DMS153 (cell line): ENCODE results near the gene FRG2B.
A peak's percentile ranks its signal among the peaks of the same experiment; 100 is the strongest.
"Not testable (repeated sequence)": the region's sequence is repeated elsewhere in the genome, so short reads cannot be mapped to it uniquely, and the experiment has no call there.

Experiments
- DNase-seq: peaks from one replicate; lab custom pipeline; 2025; lab: John Stamatoyannopoulos, UW

The FRG2B gene

DNA sequence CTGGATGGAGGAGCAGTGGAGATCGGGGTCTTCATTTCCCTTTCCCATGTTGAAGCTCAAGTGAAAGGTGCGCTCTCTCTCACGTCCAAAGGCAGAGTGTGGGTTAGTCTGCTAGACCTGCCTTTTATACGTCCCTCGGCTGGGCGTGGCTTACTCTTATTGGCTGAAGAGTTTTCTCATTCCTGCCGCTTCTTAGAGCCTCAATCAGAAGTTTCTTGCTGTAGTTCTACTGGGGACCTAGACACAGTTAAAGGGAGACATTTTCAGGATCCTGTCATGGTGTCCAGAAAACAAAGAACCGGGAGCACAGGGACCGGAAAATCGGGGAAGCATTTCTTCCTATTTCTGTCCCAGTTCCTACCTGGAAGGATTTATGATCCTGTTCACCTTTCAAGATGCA lies at the start of gene FRG2B:
Gene FRG2B, minus strand, starts transcription at position 101 of the 400 bp plus-strand sequence. Its CDS starts 53 bp downstream, at position 48.
- not testable (repeated sequence) for DNase-seq

DNA sequence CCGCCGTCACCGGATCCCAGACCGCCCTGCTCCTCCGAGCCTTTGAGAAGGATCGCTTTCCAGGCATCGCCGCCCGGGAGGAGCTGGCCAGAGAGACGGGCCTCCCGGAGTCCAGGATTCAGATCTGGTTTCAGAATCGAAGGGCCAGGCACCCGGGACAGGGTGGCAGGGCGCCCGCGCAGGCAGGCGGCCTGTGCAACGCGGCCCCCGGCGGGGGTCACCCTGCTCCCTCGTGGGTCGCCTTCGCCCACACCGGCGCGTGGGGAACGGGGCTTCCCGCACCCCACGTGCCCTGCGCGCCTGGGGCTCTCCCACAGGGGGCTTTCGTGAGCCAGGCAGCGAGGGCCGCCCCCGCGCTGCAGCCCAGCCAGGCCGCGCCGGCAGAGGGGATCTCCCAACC lies 40.9 kb upstream of the FRG2B start:
- DNase-seq = not testable (repeated sequence)

DNA sequence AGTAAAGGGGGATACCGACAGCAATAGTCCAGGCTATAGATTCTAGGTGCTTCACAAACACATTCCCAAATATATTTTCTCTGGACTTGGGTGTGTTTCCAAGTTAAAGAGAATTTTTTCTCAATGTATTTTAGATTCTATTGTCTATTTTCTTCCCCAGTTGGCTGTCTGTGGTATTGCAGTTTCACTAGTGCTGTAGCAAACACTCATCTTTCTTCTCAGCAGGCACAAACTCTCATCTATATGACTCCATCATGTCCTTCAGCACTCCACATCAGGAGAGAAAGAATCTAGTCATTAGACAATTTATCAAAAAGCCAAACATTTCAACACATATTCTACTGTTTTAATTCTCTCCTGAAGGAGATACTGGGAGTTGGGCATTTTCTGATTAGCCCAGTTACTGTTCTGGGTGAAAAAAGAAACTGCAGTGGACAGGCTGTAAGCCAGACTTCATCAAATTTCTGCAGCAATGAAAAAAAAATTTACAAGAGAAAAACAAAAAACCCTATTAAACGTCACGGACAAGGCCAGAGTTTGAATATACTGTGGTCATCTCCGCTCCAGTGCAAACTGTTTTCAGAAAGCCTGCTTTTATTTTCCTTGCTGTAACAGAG lies 37.1 kb upstream of the FRG2B start:
- DNase-seq = not testable (repeated sequence)

DNA sequence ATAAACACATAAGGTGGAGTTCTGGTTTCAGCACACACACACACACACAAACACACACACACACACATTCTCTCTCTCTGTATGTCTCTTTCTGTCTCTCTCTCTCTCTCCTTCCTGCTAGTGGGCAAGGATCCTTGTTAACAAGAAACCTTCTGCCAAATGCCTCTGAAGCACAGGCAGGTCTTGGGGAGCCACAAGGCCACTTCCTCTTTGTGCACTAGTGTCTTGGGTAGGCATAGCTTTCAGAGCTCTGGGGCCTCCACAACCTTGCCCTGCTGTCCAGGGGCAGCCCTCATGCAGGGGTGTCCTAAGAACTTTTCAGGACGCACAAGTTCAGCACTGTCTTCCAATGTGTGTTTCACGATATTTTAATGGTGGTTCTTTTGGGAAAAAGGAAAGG lies 34.5 kb upstream of the FRG2B start:
- not testable (repeated sequence) for DNase-seq

DNA sequence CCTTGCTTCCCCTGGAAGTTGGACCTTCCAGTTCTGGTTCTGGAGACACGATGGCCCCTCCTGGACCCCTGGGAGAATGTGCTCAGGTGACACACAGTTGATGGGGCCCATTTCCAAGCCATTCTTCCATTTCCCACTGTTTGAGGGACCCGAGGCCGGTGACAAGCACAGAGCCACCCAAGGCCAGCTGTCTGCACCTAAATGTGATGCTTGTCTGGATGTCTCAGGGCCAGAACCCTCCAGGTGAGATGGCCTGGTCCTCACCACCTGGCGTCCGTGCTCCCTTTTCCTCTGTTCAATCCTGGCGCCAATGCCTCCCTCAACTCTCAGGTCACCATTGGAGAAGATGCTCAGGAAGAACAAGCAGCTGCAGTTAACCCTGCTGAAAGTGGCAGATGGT lies 33.9 kb upstream of the FRG2B start:
- DNase-seq = not testable (repeated sequence)

DNA sequence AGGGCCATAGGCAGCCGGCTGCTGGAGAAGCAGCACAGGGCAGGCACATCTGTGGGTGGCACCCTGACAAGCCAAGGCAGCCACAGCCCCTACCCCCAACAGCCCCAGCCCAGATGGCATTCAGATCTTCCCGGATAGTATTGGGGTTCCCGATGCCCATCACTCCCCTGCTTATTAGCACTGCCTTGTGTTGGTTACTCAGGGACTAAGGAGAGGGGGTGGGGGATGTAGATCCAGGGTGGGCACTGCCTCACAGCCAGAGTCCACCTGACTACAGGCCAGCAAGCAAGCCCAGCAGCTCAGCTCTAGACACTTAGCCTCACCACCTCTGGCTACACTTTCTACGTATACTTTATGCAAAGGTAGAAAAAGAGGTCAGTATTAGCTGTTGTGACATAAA lies 30.7 kb upstream of the FRG2B start:
- not testable (repeated sequence) for DNase-seq

DNA sequence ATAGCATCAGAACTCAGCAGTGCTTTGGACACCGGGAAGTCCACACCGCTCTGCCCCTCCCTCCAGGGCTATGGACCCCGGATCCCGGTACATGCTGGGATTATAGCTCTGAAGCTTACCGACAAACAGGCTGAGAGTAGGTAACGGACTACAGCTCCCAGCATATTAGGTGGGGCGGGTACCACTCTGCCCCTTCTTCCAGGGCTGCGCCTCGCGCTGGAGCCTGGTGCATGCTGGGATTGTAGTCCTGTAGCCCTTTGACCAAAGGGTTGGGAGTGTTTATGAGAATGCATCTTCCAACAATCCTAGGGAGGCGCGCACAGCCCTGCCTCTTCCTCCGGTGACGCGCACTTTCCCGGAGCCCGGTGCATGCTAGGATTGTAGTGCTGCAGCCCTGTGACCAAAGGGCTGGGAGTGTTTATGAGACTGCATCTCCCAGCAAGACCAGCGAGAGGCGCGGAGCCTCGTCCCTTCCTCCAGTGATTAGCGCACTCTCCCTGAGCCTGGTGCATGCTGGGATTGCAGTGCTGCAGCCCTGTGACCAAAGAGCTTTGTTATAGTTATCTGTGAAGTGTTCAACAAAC lies 22.4 kb upstream of the FRG2B start:
- DNase-seq = not testable (repeated sequence)

DNA sequence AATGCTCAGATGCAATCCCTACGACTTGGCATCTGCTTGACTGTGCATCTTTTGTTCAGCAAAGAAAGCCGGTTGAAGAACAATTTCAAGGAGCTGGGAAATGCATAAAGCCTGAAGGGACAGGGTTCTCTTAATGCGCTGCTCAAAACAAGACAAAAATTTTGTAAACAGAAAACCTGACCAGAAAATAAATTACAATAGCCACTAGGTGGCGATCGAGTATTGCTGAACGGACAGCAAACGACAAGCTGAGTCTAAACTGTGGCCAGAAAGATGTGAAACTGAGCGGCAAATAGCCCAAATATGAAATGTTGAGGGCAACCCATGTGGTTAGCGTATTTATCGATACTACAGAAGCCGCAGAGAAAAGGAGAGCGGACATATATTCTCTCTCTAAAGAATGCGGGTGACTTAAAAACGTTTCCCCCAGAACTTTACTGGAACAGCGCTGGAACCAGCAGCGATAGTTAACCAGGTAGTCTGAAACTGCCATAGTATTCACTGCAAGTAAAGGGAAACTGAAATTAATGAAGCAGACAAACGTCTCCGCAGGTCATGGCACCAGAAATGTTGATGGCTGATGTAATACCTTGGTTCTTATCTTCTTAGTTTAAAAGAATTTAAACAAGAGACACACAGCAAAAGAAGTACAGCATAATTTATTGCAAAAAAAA lies 20.6 kb upstream of the FRG2B start:
- not testable (repeated sequence) for DNase-seq

DNA sequence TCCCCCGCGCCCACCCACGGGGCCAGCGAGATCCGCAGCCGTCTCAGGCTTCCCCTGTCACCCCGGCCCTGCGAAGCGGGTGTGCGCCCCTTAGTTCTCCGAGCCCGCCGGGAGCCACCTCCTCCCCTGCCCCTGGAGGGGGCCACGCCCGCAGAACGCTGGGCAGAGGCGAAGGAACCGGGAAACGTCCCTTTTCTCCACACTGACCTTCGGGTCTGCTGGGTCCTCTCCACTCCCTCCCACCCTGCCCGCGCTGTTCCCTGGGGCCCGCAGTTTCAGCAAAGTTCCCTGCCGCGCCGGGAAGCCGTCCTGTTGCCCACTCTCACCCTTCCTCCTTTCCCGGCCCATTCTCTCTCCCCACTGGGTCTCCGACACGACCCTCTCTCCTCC lies 11.2 kb upstream of the FRG2B start:
- not testable (repeated sequence) for DNase-seq

DNA sequence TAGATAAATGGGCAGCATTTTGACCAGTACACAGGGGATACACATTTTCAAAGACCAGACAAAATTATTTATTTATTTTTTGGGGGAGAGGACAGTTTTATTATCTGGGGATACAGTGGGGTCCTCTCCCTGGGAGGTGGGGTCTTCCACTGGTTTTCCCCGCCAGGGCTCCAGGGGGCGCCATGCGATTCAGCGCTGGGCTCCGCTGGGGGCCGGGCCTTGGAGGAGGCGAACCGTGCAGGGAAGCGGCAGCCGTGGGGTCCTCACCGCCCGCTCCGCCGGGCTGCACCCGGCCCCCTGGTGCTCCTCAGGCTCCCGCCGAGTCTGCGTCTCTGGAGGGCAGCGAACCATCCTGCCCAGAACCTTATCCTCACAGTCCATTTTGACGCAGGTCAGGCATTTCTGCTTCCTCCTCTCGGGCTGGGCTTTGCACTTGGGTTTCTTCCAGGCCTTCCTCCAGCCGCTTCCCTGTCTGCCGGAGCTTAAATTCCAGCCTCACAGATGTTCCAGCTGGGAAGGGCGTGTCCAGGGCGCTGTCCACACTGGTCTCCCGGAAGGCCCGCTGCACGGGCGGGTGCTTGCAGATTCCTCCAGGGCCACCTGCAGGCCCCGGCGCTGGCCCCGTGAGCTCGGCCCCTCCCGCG lies 10.7 kb upstream of the FRG2B start:
- DNase-seq = not testable (repeated sequence)

DNA sequence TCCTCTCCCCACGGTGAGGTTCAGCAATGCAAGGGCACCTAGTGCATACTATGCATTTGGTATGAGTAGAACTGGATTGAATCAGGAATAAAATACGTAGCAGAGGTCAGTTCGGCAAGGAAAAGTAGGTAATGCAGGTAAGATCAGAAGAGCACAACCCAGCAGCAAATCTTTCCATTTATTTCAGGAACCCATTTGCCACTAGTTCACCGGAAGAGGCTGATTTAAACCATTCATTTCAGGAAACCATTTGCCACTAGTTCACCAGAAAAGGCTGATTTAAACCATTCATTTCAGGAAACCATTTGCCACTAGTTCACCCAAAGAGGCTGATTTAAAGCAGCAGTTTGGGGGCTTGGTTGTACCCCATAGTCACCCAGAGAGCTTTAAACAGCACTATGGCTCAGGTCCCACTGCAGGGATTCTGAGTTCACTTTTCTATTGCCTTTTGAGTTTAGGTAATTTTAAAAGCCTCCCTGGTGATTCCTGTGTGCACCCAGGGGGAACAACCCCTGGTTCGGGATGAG lies 4.2 kb upstream of the FRG2B start:
- not testable (repeated sequence) for DNase-seq

DNA sequence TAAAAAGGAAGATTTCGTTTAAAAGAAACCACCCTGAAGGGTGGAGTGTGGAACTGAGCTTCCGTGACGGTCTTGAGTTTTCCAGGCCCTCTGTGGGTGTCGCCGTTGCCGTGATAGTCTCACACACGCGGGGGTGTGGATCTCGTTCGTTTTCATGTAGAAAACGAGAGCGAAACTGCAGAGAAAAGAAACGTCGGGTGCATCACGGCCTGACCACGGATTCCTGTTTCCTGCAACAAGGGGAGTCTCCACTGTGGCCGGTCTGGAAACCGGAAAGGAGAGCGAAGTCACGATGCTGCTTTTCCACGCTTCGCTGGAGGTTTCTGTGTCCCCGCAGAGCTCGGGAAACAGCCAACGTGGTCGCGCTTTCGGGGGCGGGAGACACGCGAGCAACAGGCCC lies 4.1 kb downstream of the FRG2B start:
- DNase-seq = not testable (repeated sequence)

DNA sequence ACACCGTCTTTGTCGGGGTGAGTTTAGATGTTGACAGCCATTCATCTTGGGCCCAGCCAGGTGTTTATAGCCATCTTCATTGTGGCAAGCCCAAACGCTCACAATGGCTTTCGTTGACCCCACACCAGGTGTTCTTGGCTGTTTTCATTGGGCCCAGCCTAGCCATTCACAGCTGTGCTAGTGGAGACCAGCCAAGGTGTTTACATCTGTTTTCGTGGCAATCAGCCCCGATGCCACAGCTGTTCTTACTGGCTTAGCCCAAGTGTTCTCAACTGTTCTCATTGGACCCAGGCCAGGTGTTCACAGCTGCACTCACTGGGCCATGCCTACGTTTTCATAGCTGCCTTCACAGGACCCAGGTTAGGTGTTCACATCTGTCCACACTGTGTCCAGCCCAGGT lies 7.7 kb downstream of the FRG2B start:
- no peak for DNase-seq

DNA sequence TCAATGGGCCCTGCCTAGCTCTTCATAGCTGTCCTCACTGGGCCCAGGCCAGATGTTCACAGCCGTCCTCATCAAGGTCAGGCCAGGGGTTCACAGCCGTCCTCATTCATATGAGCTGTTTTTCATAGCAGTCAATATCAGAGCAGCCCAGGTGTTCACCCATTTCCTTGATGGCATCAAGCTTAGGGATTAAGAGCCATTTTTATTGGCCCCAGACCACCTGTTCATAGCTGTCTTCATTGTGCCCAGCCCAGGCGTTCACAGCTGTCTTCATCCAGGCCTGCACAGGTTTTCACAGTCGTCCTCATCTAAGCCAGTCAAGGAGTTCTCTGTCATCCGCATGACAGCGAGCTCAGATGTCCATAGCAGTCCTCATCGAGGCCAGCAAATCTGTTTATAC lies 9.4 kb downstream of the FRG2B start:
- peak; percentile 30 for DNase-seq

DNA sequence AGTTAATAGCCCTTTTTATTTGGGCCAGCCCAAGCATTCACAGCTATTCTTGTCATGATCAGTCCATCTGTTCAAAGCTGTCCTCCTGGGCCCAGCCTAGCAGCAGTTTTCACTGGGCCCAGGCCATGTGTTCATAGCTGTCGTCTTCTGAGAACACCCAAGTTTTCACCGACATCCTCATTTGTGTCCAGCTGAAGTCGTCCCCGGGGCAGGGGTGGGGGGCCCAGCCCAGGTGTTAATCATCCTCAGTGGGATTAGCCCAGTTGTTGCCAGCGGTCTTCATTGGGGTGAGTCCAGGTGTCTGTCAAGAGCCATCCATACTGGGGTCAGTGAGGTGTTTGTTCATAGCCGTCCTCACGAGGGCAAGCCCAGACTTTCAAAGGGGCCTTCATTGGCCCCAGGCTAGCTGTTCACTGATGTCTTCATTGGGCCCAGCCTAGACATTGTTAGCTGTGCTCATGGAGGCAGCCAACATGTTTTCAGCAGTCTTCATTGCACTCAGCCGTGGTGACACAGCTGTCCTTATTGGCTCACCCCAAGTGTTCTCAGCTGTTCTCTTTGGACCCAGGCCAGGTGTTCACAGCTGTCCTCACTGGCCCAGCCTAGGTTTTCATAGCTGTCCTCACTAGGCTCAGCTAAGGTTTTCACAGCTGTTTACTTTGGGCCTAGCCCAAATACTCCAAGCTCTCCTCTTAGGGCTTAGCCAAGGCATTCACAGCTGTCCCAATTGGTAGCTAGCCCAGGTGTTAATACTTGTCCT lies 10.0 kb downstream of the FRG2B start:
- peak; percentile 97 for DNase-seq

DNA sequence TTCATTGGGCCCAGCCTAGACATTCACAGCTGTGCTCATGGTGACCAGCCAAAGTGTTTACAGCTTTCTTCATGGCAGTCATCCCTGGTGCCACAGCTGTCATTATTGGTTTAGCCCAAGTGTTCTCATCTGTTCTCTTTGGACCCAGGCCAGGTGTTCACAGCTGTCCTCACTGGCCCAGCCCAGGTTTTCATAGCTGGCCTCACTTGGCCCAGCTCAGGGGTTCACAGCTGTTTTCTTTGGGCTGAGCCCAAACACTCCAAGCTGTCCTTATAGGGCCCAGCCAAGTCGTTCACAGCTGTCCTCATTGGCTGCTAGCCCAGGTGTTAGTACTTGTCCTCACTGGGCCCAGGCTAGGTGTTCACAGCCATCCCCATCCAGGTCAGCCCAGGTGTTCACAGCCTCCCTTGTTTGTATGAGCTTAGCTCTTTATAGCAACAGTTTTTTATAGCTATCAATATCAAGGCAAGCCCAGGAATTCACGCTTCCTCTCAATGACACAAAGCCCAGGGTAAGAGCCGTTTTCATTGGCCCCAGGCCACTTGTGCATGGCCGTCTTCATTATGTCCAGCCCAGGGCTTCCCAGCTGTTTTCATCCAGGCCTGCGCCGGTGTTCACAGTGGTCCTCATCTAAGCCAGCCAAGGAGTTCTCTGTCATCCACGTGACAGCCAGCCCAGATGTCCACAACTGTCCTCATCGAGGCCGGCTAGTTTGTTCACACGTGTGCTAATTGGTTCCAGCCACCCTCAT lies 11.6 kb downstream of the FRG2B start:
- peak; percentile 92 for DNase-seq

DNA sequence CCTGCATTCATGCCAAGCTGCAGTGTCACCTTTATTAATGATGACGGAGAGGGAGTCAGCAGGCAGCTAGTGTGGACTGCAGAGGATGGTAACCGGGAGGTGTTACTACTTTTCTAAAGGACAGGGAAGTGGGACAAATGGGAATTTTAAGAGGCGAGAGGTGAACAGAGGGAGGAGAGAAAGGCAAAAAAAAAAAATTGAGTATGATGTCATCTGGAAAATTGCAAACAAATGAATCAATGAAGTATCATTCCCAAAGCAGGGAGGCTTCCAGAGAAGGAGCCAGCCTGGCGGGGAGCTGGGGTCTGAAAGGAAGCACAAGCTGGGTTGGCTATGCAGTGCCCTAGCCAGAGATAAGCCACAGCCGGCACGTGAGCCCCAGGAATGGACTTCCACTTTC lies 12.9 kb downstream of the FRG2B start:
- no peak for DNase-seq

DNA sequence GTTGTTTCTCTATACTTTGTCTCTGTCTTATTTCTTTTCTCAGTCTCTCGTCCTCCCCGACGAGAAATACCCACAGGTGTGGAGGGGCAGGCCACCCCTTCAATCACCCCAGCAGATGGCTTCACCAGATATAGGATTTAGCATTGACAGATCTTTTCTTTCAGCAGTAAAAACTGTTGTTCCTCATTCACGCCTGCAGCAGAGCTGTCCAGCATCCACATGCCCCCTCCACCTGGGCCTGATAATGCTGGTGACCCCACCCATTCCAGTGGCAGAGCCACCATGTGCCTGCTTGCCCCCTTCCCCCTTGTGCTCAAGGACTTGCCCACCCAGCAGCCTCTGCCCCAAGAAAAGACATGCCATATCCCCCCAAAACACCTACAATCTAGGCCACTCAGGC lies 15.5 kb downstream of the FRG2B start:
- DNase-seq = no peak

DNA sequence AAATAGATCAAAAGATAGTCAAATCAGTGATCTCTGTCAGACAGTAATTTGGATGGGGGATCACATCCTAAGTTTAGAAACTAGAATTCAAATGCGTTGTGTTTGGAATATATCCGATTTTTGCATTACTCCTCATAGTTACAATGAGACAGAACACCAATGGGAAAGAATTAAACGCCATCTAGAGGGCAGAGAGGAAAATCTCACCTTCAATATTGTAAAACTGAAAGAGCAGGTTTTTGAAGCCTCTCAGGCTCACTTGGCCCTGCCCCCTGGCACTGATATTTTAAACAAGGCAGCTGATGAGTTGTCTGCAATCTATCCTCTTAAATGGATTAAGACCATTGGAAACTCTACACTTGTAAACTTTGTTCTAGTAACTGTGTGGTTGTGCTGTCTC lies 17.7 kb downstream of the FRG2B start:
- DNase-seq = no peak

DNA sequence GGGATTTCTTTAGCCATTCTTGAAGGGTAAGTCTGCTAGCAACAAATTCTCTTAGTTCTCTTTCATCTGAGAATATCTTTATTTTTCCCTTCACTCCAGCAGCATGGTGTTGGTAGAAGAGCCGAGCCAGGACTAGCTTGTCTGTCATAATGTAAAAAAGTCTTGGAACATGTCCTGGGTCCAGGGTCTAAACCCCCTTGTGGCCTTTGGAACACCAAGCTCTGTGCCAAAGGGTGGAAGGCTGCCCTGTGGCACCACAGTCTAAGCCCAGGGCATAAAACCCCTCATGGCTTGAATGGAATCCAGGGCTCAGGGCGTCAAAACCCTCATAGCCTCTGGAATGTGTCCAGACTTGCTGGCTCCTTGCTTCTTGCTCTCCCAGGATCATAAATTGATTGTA lies 23.2 kb downstream of the FRG2B start:
- DNase-seq = not testable (repeated sequence)

DNA sequence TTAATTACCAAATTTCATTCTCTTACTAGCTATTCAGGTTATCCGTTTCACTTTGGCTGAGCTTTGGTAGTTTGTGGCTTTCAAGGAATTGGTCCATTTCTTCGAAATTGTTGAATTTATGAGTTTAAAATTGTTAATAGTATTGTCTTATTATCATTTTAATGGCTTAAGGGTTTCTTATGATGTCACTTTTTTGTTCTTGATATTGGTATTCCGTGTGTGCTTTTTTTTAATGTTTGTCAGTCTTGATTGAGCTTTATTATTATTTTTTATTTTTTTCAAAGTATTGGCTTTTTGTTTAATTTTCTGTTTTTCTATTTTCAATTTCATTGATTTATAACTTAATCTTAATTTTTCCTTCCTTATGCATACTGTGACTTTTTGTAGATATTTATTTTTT lies 25.9 kb downstream of the FRG2B start:
- DNase-seq = no peak
